IPS DF 6.9 (cell line): Measurements from ENCODE around the gene HMCN2.

Source experiments
- DNase-seq: peaks from one replicate; pipeline ENCODE4 v3.0.0-alpha.2; 2013; ENCODE audit warnings: low read depth, low spot score
- H3K27ac ChIP-seq: one replicate; pipeline ENCODE4 v1.5.1; 2013; ENCODE audit warnings: low read length, control low read depth
- H3K27me3 ChIP-seq: 2 replicates; pipeline ENCODE4 v1.6.1; 2013; ENCODE audit warnings: mild to moderate bottlenecking, low read length; ENCODE audit not compliant: control insufficient read depth, insufficient read depth
- H3K36me3 ChIP-seq: 2 replicates; pipeline ENCODE4 v1.6.1; 2013; ENCODE audit warnings: low read length; ENCODE audit not compliant: control insufficient read depth, insufficient read depth
- H3K4me1 ChIP-seq: 2 replicates; pipeline ENCODE4 v1.6.1; 2013; ENCODE audit warnings: low read length; ENCODE audit not compliant: control insufficient read depth, insufficient read depth
- H3K4me3 ChIP-seq: 2 replicates; pipeline ENCODE4 v1.5.1; 2013; ENCODE audit warnings: mild to moderate bottlenecking, low read length
- H3K9me3 ChIP-seq: 2 replicates; pipeline ENCODE4 v1.6.1; 2013; ENCODE audit warnings: low read length, inconsistent platforms; ENCODE audit not compliant: control insufficient read depth, insufficient read depth
- WGBS: extraction: QIAGEN DNeasy Blood & Tissue Kit; methylation state at CpG from one replicate; pipeline ENCODE4 v1.1.7; 2013; ENCODE audit warnings: mixed read lengths, missing lambda C conversion rate; ENCODE audit not compliant: insufficient read length, insufficient coverage; 5-methylcytosine and 5-hydroxymethylcytosine counted together

The HMCN2 gene

DNA sequence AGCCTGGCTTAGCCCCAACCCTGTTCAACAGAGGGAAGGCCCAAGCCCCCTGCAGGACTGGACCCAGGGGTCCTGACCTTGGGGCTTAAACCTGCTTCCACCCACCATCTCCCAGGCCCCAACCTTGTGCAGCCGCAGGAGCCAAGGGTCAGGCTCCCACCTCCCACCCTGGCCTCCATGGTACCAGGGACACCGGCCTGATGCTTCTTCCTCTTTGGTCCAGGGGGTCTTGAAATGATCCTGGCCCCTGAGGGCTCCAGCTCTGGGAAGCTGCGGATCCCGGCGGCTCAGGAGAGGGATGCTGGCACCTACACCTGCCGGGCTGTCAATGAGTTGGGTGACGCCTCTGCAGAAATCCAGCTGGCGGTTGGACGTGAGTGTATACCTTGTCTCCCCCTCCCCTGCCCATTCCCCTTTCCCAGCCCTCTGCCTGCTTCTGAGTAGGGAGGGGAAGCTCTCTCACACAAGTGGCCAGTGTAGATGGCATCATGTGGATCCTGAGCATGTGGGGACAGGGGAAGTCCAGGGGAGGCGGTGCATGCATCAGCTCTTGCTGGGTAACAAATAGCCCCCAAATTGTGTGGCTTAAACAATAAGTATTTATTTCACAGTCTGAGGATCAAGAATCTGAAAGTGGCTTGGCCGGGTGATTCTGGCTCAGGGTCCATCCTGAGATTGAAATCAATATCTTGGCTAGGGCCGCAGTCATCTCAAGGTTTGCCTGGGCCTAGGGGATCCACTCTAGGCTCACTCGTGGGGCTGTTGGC lies 44.3 kb downstream of the HMCN2 start:
- WGBS = no CpG with 5 or more reads among the region's 13 CpGs
- Histone ChIP-seq H3K27ac (no peak overlapping the region), H3K27me3 (no peaks in the 10 kb centered on the region), H3K9me3 (no peaks in the 10 kb centered on the region), H3K36me3 (no peaks in the 10 kb centered on the region), H3K4me1 (no peaks in the 10 kb centered on the region; the same call in 1 of the 2 replicates), H3K4me3 (no peak overlapping the region)
- no peak for DNase-seq

- no peak for DNase-seq
- no CpG with 5 or more reads among the region's 9 CpGs for WGBS
- H3K27me3 ChIP-seq = no peaks in the 10 kb centered on the region
- no peaks in the 10 kb centered on the region; the same call in 1 of the 2 replicates for H3K4me1 ChIP-seq
- no peak overlapping the region for H3K4me3 ChIP-seq
- no peaks in the 10 kb centered on the region for H3K36me3 ChIP-seq
- H3K9me3 ChIP-seq = no peaks in the 10 kb centered on the region
- no peak overlapping the region for H3K27ac ChIP-seq
These were observed 44.9 kb downstream of the HMCN2 start for GRCh38 chr9:130310456-130310855.

- DNase-seq = no peak
- no peak overlapping the region for H3K27ac ChIP-seq
- H3K36me3 ChIP-seq = no peaks in the 10 kb centered on the region
- H3K4me3 ChIP-seq = no peak overlapping the region
- WGBS = no CpG with 5 or more reads among the region's 10 CpGs
- H3K9me3 ChIP-seq = no peaks in the 10 kb centered on the region
- no peaks in the 10 kb centered on the region for H3K27me3 ChIP-seq
- no peaks in the 10 kb centered on the region; the same call in 1 of the 2 replicates for H3K4me1 ChIP-seq
These were observed 45.4 kb downstream of the HMCN2 start for GRCh38 chr9:130311003-130311402.

- H3K9me3 ChIP-seq = no peaks in the 10 kb centered on the region
- WGBS = no CpG with 5 or more reads among the region's 14 CpGs
- H3K36me3 ChIP-seq = no peaks in the 10 kb centered on the region
- H3K27ac ChIP-seq = no peak overlapping the region
- no peak overlapping the region for H3K4me3 ChIP-seq
- no peaks in the 10 kb centered on the region; the same call in 1 of the 2 replicates for H3K4me1 ChIP-seq
- H3K27me3 ChIP-seq = no peaks in the 10 kb centered on the region
- no peak for DNase-seq
These were observed 46.0 kb downstream of the HMCN2 start for GRCh38 chr9:130311408-130312140.

DNA sequence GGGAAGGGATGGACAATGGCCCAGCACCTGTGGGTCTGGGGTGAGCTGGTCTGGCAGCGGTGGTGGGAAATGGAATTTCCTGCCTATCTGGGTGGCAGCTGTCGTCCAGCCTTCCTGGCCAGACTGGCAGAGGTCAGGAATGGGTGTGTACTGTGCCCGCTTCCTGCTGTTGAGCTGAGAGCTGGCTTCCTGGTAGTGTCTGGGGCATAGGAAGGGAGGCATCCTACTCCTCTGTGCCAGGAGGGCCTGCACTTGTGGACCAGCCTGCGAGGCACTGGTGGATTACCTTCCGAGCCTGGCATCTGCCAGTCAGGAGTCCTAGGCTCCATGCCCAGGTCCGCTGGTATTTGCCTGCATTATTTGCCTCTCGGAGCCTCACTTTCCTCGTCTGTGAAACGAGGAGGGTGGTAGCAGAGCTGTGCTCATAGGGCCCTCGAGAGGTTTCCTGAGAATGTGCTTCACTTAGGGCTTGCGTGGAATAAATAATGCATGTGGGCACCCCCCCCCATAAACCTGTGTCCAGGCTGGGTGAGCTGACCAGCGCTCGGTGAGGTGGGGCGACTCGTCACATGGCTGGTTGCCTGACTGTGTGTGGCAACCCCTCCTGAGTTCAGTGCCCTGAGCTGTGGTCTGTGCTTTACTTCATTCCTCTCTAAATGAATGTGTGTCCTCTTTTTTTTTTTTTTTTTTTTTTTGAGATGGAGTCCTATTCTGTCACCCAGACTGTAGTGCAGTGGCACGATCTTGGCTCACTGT lies 47.7 kb downstream of the HMCN2 start:
- WGBS = no CpG with 5 or more reads among the region's 16 CpGs
- Histone ChIP-seq H3K36me3 (no peaks in the 10 kb centered on the region), H3K27ac (no peak overlapping the region), H3K4me1 (no peaks in the 10 kb centered on the region; the same call in 1 of the 2 replicates), H3K27me3 (no peaks in the 10 kb centered on the region), H3K4me3 (no peak overlapping the region), H3K9me3 (no peaks in the 10 kb centered on the region)
- DNase-seq = no peak

DNA sequence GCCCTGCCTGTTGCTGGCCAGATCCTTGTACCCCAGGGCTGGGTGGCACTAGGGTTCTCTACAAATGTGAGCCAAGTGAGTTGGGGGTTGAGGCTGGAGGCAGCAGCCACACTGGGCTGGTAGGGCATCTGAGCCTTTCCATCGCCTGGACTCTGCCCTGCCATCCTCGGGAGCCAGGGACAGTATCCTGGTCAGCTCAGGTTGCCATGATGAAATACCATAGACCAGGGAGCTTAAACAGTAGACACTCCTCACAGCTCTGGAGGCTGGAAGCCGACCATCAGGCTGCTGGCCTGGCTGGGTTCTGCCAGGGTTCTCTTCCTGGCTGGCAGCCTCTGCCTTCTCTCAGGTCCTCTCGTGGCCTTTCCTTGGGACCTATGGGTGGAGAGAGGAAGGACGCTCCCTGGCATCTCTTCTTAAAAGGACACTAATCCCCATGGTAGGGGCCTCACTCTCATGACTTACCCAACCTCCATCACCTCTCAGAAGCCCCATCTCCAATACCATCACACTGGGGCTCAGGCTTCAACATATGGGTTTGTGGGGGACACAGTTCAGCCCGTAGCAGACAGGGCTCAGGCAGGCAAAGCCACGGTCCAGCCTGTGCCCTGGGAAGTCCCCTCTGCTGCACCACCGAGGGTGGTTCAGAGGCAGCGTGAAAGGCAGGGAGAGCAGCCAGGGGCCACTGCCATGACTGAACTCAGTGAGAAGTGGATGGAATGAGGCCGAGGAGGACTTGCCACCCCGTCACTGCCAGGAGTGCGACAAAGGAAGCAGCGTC lies 50.1 kb downstream of the HMCN2 start:
- DNase-seq = no peak
- Histone ChIP-seq H3K4me1 (no peaks in the 10 kb centered on the region), H3K9me3 (no peaks in the 10 kb centered on the region), H3K27ac (no peak overlapping the region), H3K27me3 (no peaks in the 10 kb centered on the region), H3K36me3 (peaks cover 3% of the 10 kb centered on the region; the same call in 1 of the 2 replicates), H3K4me3 (no peak overlapping the region)
- WGBS = no CpG with 5 or more reads among the region's 13 CpGs

DNA sequence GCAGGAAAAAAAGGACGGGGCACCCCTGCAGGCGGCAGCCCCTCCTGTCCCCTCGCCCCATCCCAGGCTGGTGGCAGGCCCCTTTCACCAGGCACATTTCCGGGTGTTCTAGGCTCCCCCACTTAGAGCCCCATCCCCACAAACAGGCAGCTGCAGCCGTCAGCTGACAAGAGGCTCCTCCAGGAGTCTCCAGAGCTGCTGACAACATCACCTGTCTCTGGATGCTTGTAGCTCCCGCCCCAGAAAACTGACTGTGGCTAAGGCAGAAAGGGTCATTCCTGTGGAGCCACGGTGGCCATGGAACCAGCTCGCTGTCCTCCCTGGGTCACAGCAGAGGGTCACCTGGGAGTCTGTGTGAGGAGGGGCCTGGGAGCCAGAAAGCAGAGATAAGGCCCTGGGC lies 50.9 kb downstream of the HMCN2 start:
- H3K4me1 ChIP-seq = 0 out of 2 replicates have a peak, but pooled peaks cover 1% of the 10 kb centered on the region
- no peaks in the 10 kb centered on the region for H3K27me3 ChIP-seq
- H3K27ac ChIP-seq = no peak overlapping the region
- no peak for DNase-seq
- H3K4me3 ChIP-seq = no peak overlapping the region
- no CpG with 5 or more reads among the region's 8 CpGs for WGBS
- no peaks in the 10 kb centered on the region for H3K9me3 ChIP-seq
- peaks cover 3% of the 10 kb centered on the region; the same call in 1 of the 2 replicates for H3K36me3 ChIP-seq

DNA sequence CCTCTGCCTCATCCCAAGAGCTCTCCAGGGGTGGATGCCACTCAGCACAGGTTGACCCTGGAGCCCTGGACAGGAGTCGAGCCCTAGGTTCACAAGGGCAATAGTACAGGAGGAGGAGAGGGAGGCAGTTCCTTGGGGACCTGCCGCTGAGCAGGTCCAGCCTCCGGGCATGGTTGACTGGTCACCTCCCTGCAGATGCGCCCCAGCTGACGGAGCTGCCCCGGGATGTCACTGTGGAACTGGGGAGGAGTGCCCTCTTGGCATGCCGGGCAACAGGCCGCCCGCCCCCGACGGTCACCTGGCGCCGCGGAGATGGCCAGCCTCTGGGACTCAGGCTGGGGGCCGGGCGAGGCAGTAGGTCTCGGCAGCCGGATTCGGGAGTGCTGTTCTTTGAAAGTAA lies 53.7 kb downstream of the HMCN2 start:
- no CpG with 5 or more reads among the region's 19 CpGs for whole genome bisulfite sequencing
- Histone ChIP-seq H3K4me1 (peaks cover 4% of the 10 kb centered on the region; the same call in 1 of the 2 replicates), H3K36me3 (peaks cover 3% of the 10 kb centered on the region; the same call in 1 of the 2 replicates), H3K27ac (no peak overlapping the region), H3K4me3 (no peak overlapping the region), H3K9me3 (no peaks in the 10 kb centered on the region), H3K27me3 (no peaks in the 10 kb centered on the region)
- DNase-seq = no peak

- no CpG with 5 or more reads among the region's 17 CpGs for WGBS
- Histone ChIP-seq H3K4me1 (peaks cover 4% of the 10 kb centered on the region; the same call in 1 of the 2 replicates), H3K27me3 (no peaks in the 10 kb centered on the region), H3K36me3 (peaks cover 3% of the 10 kb centered on the region; the same call in 1 of the 2 replicates), H3K9me3 (no peaks in the 10 kb centered on the region), H3K27ac (no peak overlapping the region), H3K4me3 (no peak overlapping the region)
- no peak for DNase-seq
These were observed 54.6 kb downstream of the HMCN2 start for GRCh38 chr9:130319944-130320712.
